ENCODE results near the gene GRAP2. TPM values are rescaled to one million over a fixed set of nuclear protein-coding genes. Genes with fewer than 3 reads are reported as not detected.

GRAP2 gene
- total and polyA plus RNA-seq, 2 of the 4 experiments (the other 2 are of a cell fraction), result not detected

DNA sequence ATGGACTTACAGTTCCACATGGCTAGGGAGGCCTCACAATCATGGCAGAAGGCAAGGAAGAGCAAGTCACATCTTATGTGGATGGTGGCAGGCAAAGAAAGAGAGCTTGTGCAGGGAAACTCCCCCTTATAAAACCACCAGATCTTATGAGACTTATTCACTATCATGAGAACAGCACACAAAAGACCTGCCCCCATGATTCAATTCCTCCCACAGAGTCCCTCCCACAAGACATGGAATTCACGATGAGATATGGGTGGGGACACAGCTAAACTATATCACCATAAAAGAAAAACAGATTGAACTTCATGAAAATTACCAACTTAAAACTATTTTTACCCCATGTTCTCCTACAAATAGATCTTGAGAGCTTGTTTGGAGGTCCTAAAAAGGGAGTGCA, 26.9 kb upstream of the GRAP2 start:
- Histone ChIP-seq H2BK120ac (ENCODE audit: low read depth, low read length) (no peak overlapping the region), H4K8ac (ENCODE audit: low read depth in 2 of 2, low read length in 2 of 2) (no peak overlapping the region), H3K4me1 (ENCODE audit: control insufficient read depth, insufficient read depth, low read length) (no peaks in the 10 kb centered on the region), H3K79me1 (ENCODE audit: low read depth in 1 of 2, low read length in 2 of 2) (no peaks in the 10 kb centered on the region), H4K91ac (ENCODE audit: insufficient read depth, low read depth, low read length) (no peak overlapping the region), H3K9me1 (ENCODE audit: insufficient read depth, low read length) (no peaks in the 10 kb centered on the region), H2AK9ac (replicated peaks; ENCODE audit: low read depth, low read length, poor library complexity) (no peak overlapping the region), H4K20me1 (ENCODE audit: insufficient read depth, low read length) (no peaks in the 10 kb centered on the region), H3K23ac (ENCODE audit: low read depth, low read length) (no peak overlapping the region), H3K18ac (ENCODE audit: low read depth, low read length) (no peak overlapping the region), H3K27me3 (ENCODE audit: control insufficient read depth, insufficient read depth, low read length) (peaks cover 15% of the 10 kb centered on the region), H2BK20ac (ENCODE audit: low read depth, low read length) (no peak overlapping the region), H3K56ac (ENCODE audit: extremely low read depth, insufficient read depth, low read length) (no peak overlapping the region), H3K27ac (ENCODE audit: insufficient read depth, low read length) (no peak overlapping the region), H3K36me3 (ENCODE audit: control insufficient read depth, insufficient read depth, low read length) (no peaks in the 10 kb centered on the region), H3K4me3 (ENCODE audit: insufficient read depth, low read depth, low read length) (no peak overlapping the region), H2BK15ac (ENCODE audit: low read depth, low read length) (no peak overlapping the region), H3K4ac (ENCODE audit: low read depth, low read length) (no peak overlapping the region), H3K14ac (replicated peaks; ENCODE audit: low read depth, low read length) (no peak overlapping the region), H4K5ac (ENCODE audit: low read depth, low read length) (no peak overlapping the region), H2AFZ (replicated peaks; ENCODE audit: low read length, poor library complexity) (no peak overlapping the region), H2BK5ac (ENCODE audit: low read depth, low read length, poor library complexity, severe bottlenecking) (no peak overlapping the region), H3K9me3 (ENCODE audit: control insufficient read depth, insufficient read depth, low read length) (peaks cover 1% of the 10 kb centered on the region; the same call in 1 of the 2 replicates), H3K4me2 (ENCODE audit: low read depth, low read length) (no peak overlapping the region), H3K9ac (ENCODE audit: low read depth, low read length) (no peak overlapping the region), H2AK5ac (ENCODE audit: low read depth, low read length) (no peak overlapping the region)
- dilution Hi-C loops (cut with HindIII; ENCODE audit: low sequenced_read_pairs, unreplicated experiment) (no loop called here), intact Hi-C loops (cut with micrococcal nuclease) (no loop called here), in situ Hi-C loops (cut with MboI; ENCODE audit: low sequenced_read_pairs) (no loop called here)
- TF ChIP-seq MAZ (IDR thresholded peaks at IDR 0.05; ENCODE audit: borderline replicate concordance, low read depth, low read length) (no peak), MAFK (IDR thresholded peaks at IDR 0.05; ENCODE audit: low read depth, low read length) (no peak), CEBPB (IDR thresholded peaks at IDR 0.05; ENCODE audit: low read depth, low read length) (no peak), BHLHE40 (IDR thresholded peaks at IDR 0.05; ENCODE audit: low read depth, low read length) (no peak), RAD21 (IDR thresholded peaks at IDR 0.05; ENCODE audit: low read length) (no peak), FOS (IDR thresholded peaks at IDR 0.05; ENCODE audit: low read depth, low read length) (no peak), RFX5 (IDR thresholded peaks at IDR 0.05; ENCODE audit: low read depth, low read length) (no peak), ELK1 (IDR thresholded peaks at IDR 0.05; ENCODE audit: borderline replicate concordance, low read depth, low read length) (no peak), MXI1 (IDR thresholded peaks at IDR 0.05; ENCODE audit: borderline replicate concordance, low read depth, low read length) (no peak), SMC3 (IDR thresholded peaks at IDR 0.05; ENCODE audit: low read depth, low read length) (no peak), CTCF (conservative IDR thresholded peaks at IDR 0.05; ENCODE audit: low read depth, low read length) (no peak), CHD1 (IDR thresholded peaks at IDR 0.05; ENCODE audit: low read depth, low read length) (no peak), RCOR1 (IDR thresholded peaks at IDR 0.05; ENCODE audit: insufficient replicate concordance, low read length) (no peak), NFE2L2 (IDR thresholded peaks at IDR 0.05; ENCODE audit: low read depth, low read length) (no peak), POLR2A (IDR thresholded peaks at IDR 0.05; ENCODE audit: low read depth, low read length) (no peak)
- TF ChIP-seq, protein P1, sequence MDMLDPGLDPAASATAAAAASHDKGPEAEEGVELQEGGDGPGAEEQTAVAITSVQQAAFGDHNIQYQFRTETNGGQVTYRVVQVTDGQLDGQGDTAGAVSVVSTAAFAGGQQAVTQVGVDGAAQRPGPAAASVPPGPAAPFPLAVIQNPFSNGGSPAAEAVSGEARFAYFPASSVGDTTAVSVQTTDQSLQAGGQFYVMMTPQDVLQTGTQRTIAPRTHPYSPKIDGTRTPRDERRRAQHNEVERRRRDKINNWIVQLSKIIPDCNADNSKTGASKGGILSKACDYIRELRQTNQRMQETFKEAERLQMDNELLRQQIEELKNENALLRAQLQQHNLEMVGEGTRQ (IDR thresholded peaks at IDR 0.05; ENCODE audit: low read depth, low read length), result no peak
- ChIA-PET POLR2A (ENCODE audit: unreplicated experiment) (no interaction called here), CTCF (no interaction called here)
- no CpG with 5 or more reads among the region's 1 CpG for WGBS, 2 experiments (ENCODE audit: extremely low coverage in 2 of 2, insufficient read length in 1 of 2)
- no TSS peak for BruUV-seq (replicated peaks)
- DNase-seq (no peak), ATAC-seq (ENCODE audit: low read depth) (no peak)
